Lower leg skin (tissue), 3 donors: ENCODE results near the gene VAV2.

Experiments
- POLR2A ChIP-seq, 2 donors: fragments of 450-650 bp; IDR thresholded peaks; one replicate each; pipeline ENCODE4 v1.6.1; 2016 to 2017; ENCODE audit warnings: antibody characterized with exemption in 2 of 2, mild to moderate bottlenecking in 1 of 2, moderate library complexity in 1 of 2
- TF ChIP-seq, protein P1 (sequence below), 3 donors: fragments of 450-650 bp; IDR thresholded peaks; one replicate each; pipeline ENCODE4 v1.5.1; 2016; ENCODE audit warnings: antibody characterized with exemption in 3 of 3, mild to moderate bottlenecking in 3 of 3, moderate library complexity in 2 of 3

DNA sequence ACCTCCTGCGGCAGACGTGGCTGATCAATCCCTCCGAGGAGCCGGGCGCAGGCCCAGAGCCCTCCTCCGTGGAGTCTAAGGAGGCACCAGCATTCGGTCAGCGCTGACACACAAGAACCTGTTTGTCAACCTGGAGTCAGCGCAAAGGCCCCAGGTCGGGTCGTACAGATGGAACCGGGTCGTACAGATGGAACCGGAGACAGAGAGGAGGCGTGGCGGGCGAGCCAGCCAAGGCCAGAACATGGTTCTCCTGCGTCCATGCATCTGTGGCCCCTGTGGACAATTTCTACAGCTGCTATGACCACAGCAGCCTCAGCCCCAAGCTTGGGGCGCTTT is 128.9 kb downstream of the VAV2 start:
- TF ChIP-seq, protein P1, sequence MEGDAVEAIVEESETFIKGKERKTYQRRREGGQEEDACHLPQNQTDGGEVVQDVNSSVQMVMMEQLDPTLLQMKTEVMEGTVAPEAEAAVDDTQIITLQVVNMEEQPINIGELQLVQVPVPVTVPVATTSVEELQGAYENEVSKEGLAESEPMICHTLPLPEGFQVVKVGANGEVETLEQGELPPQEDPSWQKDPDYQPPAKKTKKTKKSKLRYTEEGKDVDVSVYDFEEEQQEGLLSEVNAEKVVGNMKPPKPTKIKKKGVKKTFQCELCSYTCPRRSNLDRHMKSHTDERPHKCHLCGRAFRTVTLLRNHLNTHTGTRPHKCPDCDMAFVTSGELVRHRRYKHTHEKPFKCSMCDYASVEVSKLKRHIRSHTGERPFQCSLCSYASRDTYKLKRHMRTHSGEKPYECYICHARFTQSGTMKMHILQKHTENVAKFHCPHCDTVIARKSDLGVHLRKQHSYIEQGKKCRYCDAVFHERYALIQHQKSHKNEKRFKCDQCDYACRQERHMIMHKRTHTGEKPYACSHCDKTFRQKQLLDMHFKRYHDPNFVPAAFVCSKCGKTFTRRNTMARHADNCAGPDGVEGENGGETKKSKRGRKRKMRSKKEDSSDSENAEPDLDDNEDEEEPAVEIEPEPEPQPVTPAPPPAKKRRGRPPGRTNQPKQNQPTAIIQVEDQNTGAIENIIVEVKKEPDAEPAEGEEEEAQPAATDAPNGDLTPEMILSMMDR (IDR thresholded peaks at IDR 0.05) = no peak
- TF ChIP-seq POLR2A (IDR thresholded peaks at IDR 0.05) = no peak
